ENCODE results near the gene TTLL5.

The TTLL5 gene

GRCh38 chr14:75751296-75751695 is 90.2 kb downstream of the TTLL5 start:
- TF ChIP-seq CTCF (IDR thresholded peaks at IDR 0.05; ENCODE audit: borderline replicate concordance, insufficient read depth, low read depth, low read length): no peak
- H3K4me3 ChIP-seq (ENCODE audit: low read depth, low read length): no peak overlapping the region

DNA sequence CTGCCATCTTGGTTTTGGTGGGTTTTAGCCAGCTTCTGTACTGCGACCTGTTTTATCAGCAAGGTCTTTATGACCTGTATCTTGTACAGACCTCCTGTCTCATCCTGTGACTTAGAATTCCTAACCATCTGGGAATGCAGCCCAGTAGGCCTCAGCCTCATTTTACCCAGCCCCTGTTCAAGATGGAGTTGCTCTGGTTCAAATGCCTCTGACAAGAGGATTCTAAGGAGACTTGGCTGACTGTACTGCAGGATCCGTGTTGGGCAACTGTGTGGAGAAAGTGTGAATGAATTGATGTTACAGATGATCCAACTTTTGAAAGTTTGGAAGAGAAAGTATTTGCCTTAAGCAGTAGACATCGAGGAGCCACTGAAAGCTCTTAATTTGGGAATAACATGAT is 91.0 kb downstream of the TTLL5 start:
- H3K4me3 ChIP-seq (ENCODE audit: low read depth, low read length): no peak overlapping the region
- TF ChIP-seq CTCF (IDR thresholded peaks at IDR 0.05; ENCODE audit: borderline replicate concordance, insufficient read depth, low read depth, low read length): no peak

DNA sequence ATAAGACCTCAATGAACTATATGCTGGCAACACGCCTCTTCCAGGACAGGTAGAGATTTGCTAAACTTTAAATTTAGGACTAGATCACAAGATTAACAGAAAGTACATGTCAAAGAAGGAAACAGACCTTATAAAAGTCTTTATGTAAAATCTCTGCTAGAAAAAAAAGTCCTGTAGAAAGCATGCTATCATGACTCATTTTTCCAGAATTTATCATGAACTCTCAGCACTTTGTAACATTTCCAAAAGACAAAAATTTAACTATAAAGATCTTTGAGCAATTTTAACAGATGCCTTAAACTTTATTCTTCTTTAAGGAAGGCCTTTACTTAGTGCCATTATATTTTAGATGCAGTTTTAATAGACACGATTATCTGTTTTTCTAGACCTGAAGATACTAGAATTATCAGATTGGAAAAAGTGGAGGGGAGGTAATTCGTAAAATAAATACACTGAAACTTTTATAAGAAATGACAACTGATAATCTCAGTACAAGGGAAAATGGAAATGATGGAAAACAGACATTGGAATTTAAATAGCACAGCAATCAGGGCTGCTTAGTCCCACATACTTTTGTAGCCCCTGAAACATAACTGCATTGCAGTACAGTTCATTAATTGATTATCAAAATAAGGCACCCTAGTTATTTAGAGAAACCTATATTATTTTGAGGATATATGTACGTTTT is 92.0 kb downstream of the TTLL5 start:
- H3K4me3 ChIP-seq (ENCODE audit: low read depth, low read length): no peak overlapping the region
- no peak for TF ChIP-seq CTCF (IDR thresholded peaks at IDR 0.05; ENCODE audit: borderline replicate concordance, insufficient read depth, low read depth, low read length)

DNA sequence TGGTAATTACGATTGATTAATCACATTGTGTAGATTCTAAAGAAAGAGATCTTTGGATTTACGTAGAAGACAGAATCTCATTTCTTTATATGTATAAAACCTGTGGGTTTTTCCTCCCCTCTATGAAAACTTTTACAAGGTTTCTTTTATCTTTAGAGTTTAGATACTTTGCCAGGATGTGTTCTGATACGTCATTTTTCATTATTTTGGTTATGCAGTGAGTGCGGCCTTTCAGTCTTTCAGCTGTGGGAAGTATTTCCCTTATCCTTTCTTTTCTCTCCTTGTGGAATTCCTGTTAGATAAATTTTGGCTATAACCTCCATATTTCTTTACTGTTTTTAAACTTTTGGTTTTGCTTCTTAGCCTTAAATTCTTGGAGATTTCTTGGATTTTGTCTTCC is 92.7 kb downstream of the TTLL5 start:
- TF ChIP-seq CTCF (IDR thresholded peaks at IDR 0.05; ENCODE audit: borderline replicate concordance, insufficient read depth, low read depth, low read length): no peak
- H3K4me3 ChIP-seq (ENCODE audit: low read depth, low read length): no peak overlapping the region

GRCh38 chr14:75757644-75758402 is 96.8 kb downstream of the TTLL5 start:
- H3K4me3 ChIP-seq (ENCODE audit: low read depth, low read length): no peak overlapping the region
- no peak for TF ChIP-seq CTCF (IDR thresholded peaks at IDR 0.05; ENCODE audit: borderline replicate concordance, insufficient read depth, low read depth, low read length)

- no peak for TF ChIP-seq CTCF (IDR thresholded peaks at IDR 0.05; ENCODE audit: borderline replicate concordance, insufficient read depth, low read depth, low read length)
These were observed 103.0 kb downstream of the TTLL5 start for GRCh38 chr14:75764020-75764419.

More at GRCh38 chr14:75764020-75764419, 103.0 kb downstream of the TTLL5 start:
- H3K4me3 ChIP-seq (ENCODE audit: low read depth, low read length): no peak overlapping the region

Measured in GM12875 (cell line).